Esophagus (tissue), 2 donors: ENCODE data around the gene KCTD7. TPM values are rescaled to one million over a fixed set of nuclear protein-coding genes. Genes with fewer than 3 reads are reported as not detected.
"Not testable (repeated sequence)": the region's sequence is repeated elsewhere in the genome, so short reads cannot be mapped to it uniquely, and the experiment has no call there.

Experiments
- H3K27ac ChIP-seq, 2 donors: one replicate each; pipeline ENCODE4 v1.5.1; 2013; ENCODE audit warnings: low read depth in 2 of 2, mild to moderate bottlenecking in 2 of 2, inconsistent platforms in 1 of 2, low read length in 1 of 2, moderate library complexity in 1 of 2
- H3K27me3 ChIP-seq, 2 donors: one replicate each; pipeline ENCODE4 v1.6.1; 2013; ENCODE audit warnings: low read length in 2 of 2, control low read depth in 1 of 2, mild to moderate bottlenecking in 1 of 2; ENCODE audit not compliant: insufficient read depth in 2 of 2, control insufficient read depth in 1 of 2
- H3K36me3 ChIP-seq, 2 donors: one replicate each; pipeline ENCODE4 v1.6.1; 2013; ENCODE audit warnings: low read length in 1 of 2; ENCODE audit not compliant: control insufficient read depth in 2 of 2, insufficient read depth in 2 of 2
- H3K4me1 ChIP-seq, 2 donors: one replicate each; pipeline ENCODE4 v1.6.1; 2013; ENCODE audit warnings: low read length in 1 of 2; ENCODE audit not compliant: control insufficient read depth in 2 of 2, insufficient read depth in 2 of 2
- H3K4me3 ChIP-seq, 2 donors: one replicate each; pipeline ENCODE4 v1.5.1; 2013; ENCODE audit warnings: low read length in 2 of 2, mild to moderate bottlenecking in 2 of 2, low read depth in 1 of 2, moderate library complexity in 1 of 2
- H3K9me3 ChIP-seq, 2 donors: one replicate each; pipeline ENCODE4 v1.6.1; 2013; ENCODE audit warnings: mild to moderate bottlenecking in 2 of 2, low read depth in 1 of 2, low read length in 1 of 2, moderate library complexity in 1 of 2; ENCODE audit not compliant: control insufficient read depth in 2 of 2, insufficient read depth in 1 of 2
- WGBS, 2 donors: extraction: QIAGEN DNeasy Blood & Tissue Kit; methylation state at CpG; one replicate each; pipeline ENCODE4 v1.1.7; 2013; 5-methylcytosine and 5-hydroxymethylcytosine counted together
- polyA plus RNA-seq, 2 donors: library from polyadenylated mRNA; stranded (reverse); fragments of 200-250 nt; gene quantifications; one replicate each; pipeline ENCODE4 v1.2.3, GENCODE V29; 2013
- donor health status: healthy with polysubstance abuse.
- donor health status: Bipolar disorder and iron deficiency.

KCTD7 gene
- polyA plus RNA-seq, 2 donors: 1.9 to 2.9 TPM

- 92 to 99% methylated on average over 6 of the region's 6 CpGs for WGBS, 2 donors
- H3K36me3 ChIP-seq, H3K4me1 ChIP-seq, H3K9me3 ChIP-seq, H3K27me3 ChIP-seq, H3K27ac ChIP-seq, H3K4me3 ChIP-seq: not testable (repeated sequence)
These were observed 59.0 kb downstream of the KCTD7 start for GRCh38 chr7:66687672-66688071.

- Histone ChIP-seq H3K9me3 (no peaks in the 10 kb centered on the region), H3K4me1 (no peaks in the 10 kb centered on the region), H3K4me3 (no peak overlapping the region), H3K27ac (no peak overlapping the region), H3K27me3 (no peaks in the 10 kb centered on the region), H3K36me3 (peaks cover 0 to 5% of the 10 kb centered on the region in 2 donors)
- 91 to 96% methylated on average over 2 of the region's 2 CpGs for WGBS, 2 donors
These were observed 60.4 kb downstream of the KCTD7 start for GRCh38 chr7:66689081-66689480.

- Histone ChIP-seq H3K4me3 (no peak overlapping the region), H3K27me3 (no peaks in the 10 kb centered on the region), H3K4me1 (peaks cover 8% of the 10 kb centered on the region in 2 donors), H3K27ac (no peak overlapping the region), H3K36me3 (peaks cover 0 to 5% of the 10 kb centered on the region in 2 donors), H3K9me3 (no peaks in the 10 kb centered on the region)
- WGBS, 2 donors: 61 to 79% methylated on average over 4 of the region's 4 CpGs
These were observed 64.7 kb downstream of the KCTD7 start for GRCh38 chr7:66693331-66693730.

Other genes starting within 250 kb of the KCTD7 start
- 10 to 100 TPM; 18.5 to 21.3 TPM for gene RABGEF1, start 111.9 kb downstream of the KCTD7 start, polyA plus RNA-seq